ENCODE results near the gene SRSF5.
A peak's percentile ranks its signal among the peaks of the same experiment; 100 is the strongest.
"Not testable (repeated sequence)": the region's sequence is repeated elsewhere in the genome, so short reads cannot be mapped to it uniquely, and the experiment has no call there.

Gene SRSF5

DNA sequence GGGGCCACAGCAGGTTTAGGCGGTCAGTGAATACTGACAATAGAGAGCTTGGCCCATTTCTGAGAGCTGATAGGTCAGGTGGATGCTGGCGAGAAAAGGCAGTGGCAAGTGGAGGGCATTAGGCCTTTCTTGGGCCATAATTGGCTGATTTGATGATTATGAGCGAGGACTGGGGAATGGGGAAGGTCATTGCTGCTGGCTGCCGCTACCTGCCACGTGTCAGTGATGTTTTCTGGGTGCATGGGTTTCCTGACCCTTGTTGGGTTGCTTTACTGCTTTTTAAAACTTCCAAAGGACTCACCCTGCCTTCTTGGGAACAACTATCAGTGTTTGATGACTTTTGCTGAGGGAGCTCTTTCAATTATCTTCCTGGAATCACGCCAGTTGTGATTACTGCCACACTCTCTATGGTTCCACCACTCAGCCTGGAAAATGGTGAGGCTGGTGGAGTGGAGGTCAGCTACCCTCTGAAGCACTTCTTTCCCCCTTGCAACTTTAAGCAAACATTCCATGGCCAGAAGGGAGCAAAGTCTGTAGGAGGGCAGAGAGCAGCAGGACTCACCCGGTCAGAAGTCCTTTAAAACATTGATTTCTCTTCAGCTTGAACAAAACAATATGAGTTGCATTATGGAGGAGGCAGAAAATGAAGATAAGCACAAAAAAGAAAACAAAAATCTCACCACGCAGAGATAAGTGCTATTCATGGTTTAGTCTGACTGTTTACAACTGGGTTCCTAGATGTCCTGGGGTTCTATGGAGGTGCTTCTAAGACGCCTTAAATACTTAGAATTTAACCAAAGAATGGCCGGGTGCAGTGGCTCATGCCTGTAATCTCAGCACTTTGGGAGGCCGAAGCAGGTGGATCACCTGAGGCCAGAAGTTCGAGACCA is 42.2 kb downstream of the SRSF5 start:
- DNase-seq (ENCODE audit: low read depth), result no peak

DNA sequence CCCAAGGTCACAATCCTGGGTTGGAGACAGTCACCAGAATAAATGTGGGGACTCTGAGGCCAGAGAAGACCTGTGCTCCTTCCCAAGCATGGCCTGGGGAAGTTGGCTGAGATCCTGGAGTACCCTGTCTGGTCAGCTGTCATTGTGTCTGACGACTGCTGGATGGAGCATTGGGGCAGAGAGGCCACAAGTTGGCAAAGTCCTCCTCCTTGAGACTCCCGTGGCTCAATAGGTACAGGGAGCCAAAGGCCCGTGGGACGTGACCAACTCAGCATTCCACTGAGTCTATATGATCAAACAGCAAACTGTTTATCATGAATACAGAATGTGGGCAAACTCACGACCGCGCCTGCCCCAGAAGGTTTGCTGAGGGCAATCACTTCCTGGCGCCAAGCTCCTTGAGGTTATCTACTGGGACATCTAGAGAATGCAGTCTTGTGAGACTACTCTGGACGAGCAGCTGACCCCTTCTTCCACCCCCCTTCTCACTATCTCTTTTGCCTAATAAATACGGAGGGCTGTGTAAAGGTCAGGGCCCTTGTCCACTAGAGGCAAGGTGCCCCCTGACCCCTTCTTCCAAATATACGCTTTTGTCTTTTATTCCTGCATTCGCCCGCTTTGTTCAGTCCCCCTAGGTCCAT is 44.4 kb downstream of the SRSF5 start:
- no peak for DNase-seq (ENCODE audit: low read depth)

DNA sequence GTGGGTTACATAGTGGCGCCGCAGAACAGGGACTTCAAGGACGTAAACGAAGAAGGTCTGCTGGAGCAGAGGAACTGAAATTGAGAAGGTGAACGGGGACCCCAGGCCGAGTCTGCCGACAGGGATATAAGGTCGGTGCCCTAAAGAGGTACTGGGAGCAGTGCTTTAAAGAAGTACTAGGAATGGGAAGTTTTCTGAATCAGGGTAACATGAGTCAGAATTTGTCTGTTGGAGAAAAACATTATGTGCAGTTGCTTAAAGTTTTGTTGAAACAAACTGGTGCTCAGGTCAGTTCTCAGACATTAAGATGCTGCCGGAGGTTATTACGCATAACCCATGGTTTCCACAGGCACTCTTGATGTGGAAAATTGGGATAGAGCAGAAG is 44.9 kb downstream of the SRSF5 start:
- DNase-seq (ENCODE audit: low read depth), result no peak

DNA sequence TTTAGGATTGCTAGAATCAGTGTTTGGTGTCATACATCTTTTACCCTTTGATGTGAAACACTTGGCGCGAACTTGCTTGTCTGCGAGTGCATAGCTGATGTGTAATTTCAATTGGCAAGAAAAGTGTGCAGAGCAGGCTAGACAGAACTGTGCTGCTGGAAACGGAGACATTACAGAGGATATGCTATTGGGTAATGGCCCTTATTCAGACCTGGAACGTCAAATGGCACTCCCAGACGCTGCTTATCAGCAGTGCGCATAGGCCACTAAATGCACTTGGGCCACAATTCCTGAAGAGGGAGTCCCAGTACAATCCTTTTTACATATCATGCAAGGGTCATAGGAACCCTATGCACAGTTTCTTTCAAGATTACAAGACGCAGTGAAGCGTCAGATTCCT is 45.8 kb downstream of the SRSF5 start:
- DNase-seq (ENCODE audit: low read depth), result no peak

DNA sequence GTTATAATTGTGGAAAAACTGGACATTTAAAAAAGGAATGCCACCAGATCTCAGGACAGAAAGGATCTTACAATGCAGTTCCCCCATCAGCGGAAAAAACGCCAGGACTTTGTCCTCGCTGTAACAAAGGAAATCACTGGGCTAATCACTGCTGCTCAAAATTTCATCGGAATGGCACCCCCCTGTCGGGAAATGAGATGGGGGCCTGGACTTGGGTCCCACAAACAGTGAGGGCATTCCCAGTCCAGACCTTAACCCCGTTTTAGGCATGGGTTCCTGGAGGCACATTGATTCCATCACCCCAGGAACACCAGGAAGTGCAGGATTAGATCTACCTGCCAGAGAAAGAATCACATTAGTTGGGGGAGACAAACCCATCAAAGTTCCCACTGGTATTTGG is 46.4 kb downstream of the SRSF5 start:
- DNase-seq (ENCODE audit: low read depth), result not testable (repeated sequence)

DNA sequence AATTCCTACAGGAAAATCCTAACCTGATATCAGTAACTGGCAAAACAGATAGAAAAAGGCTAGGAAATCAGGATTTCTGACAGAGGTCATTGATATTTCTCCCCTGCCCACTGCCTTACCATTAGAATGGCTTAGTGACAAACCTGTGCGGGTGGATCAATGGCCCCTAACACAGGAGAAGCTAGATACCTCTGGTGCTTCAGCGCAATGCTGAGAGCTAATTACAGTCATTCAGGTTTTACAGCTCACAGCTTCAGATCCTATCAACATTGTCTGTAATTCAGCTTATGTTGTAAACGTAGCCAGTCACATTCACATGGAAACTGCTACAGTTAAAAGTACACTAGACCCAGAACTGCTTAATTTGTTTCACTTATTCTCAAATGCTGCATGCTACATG is 47.5 kb downstream of the SRSF5 start:
- no peak for DNase-seq (ENCODE audit: low read depth)

DNA sequence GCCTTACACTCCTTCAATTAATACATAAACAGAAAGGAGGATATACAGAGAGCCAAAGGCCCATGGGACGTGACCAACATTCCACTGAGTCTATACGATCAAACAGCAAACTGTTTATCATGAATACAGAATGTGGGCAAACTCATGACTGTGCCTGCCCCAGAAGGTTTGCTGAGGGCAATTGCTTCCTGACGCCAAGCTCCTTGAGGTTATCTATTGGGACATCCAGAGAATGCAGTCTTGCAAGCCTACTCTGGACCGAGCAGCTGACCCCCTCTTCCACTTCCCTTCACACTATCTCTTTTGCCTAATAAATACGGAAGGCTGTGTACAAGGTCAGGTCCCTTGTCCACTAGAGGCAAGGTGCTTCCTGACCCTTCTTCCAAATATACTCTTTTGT is 48.6 kb downstream of the SRSF5 start:
- no peak for DNase-seq (ENCODE audit: low read depth)

DNA sequence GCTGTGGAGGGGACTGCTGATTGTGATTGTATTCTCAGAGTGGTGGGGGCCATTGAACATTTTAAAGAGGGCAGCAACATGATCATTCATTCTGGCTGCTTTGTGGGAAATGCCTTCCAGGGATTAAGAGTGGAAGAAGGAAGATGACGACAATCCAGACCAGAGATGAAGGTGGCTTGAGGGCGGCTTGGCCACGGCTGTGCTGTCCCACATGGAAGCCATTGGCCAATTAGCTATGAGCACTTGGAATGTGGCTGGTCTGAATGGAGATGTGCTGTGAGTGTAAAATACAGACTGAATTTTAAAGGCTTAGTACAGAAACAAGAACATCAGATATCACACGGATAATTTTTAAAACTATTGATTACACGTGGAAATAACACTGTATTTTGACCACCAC is 49.3 kb downstream of the SRSF5 start:
- no peak for DNase-seq (ENCODE audit: low read depth)

DNA sequence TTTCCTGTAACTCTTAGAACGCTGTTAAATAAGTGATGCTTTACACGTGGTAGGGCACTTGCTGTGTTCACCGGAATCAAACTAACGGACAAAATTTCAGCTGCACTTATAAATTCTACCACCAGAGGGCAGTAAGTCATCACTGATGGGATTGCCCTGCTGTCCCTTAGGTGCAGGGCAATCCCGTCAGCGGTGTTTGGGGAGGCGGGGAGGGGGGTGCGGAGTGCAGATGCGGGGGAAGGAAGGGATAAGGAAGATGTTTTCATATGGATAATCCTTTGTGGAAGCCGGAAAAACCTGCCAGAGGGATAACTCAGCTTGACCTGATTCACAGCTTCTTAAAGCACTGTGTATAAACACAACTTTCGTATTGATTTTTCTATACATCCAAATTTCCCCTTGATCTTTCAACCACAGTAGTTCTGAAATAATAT is 51.8 kb downstream of the SRSF5 start:
- peak; percentile 15 for DNase-seq (ENCODE audit: low read depth)

DNA sequence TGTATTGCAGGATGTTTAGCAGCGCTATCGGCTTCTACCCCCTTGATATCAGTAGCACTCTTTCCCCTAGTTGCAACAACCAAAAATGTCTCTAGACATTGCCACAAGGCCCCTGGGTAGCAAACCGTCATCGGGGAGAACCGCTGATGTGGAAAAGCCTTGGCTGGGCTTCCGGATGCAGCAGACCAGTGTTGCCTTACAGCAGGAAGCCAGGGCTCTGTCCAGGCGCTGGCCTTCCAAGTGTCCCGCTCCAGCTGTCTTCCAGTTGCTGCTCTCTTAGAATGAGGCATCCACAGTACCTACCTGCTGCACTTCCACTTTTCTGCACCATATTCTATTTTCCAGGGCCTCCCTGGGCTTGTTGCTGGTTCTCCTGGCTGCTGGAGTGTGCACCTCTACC is 52.7 kb downstream of the SRSF5 start:
- no peak for DNase-seq (ENCODE audit: low read depth)

DNA sequence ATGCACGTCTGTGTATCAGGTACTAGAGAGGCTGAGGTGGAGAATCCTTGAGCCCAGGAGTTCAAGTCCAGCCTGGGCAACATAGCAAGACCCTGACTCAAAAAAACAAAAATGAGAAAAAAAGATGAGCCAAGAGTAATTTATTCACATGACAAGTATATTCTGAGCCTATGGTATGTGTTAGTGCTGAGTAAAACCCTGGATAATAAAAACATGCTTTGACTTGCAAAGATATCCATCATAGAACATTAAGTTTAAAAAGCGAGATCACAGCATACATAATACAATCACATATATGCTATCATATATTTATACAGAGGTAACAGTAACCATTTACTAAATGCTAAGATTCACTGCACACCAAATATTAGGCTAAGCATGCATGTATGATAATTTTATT is 54.0 kb downstream of the SRSF5 start:
- DNase-seq (ENCODE audit: low read depth), result no peak
